Embryonic facial prominence (tissue), 1 donor: Measurements from ENCODE around the gene LRRFIP1.
"Not testable (repeated sequence)": the region's sequence is repeated elsewhere in the genome, so short reads cannot be mapped to it uniquely, and the experiment has no call there.

Source experiments
- DNase-seq: peaks from one replicate; pipeline ENCODE4 v3.0.0-alpha.2; 2016; ENCODE audit errors: extremely low spot score

LRRFIP1 gene

GRCh38 chr2:237744613-237745249 is 117.3 kb downstream of the LRRFIP1 start:
- no peak for DNase-seq

- DNase-seq = no peak
Measured at GRCh38 chr2:237745250-237745613, 117.8 kb downstream of the LRRFIP1 start.

GRCh38 chr2:237746302-237747080 is 119.1 kb downstream of the LRRFIP1 start:
- no peak for DNase-seq

- DNase-seq = no peak
Measured at GRCh38 chr2:237747189-237747588, 119.8 kb downstream of the LRRFIP1 start.

GRCh38 chr2:237749002-237749401 is 121.6 kb downstream of the LRRFIP1 start:
- DNase-seq = no peak

GRCh38 chr2:237749961-237750360 is 122.6 kb downstream of the LRRFIP1 start:
- no peak for DNase-seq

GRCh38 chr2:237750441-237750840 is 123.1 kb downstream of the LRRFIP1 start:
- DNase-seq = not testable (repeated sequence)

- DNase-seq = no peak
Measured at GRCh38 chr2:237752761-237753165, 125.4 kb downstream of the LRRFIP1 start.

GRCh38 chr2:237754182-237754581 is 126.8 kb downstream of the LRRFIP1 start:
- DNase-seq = no peak

GRCh38 chr2:237754626-237755248 is 127.3 kb downstream of the LRRFIP1 start:
- no peak for DNase-seq

- DNase-seq = no peak
Measured at GRCh38 chr2:237757616-237758015, 130.2 kb downstream of the LRRFIP1 start.

- DNase-seq = no peak
Measured at GRCh38 chr2:237758185-237758584, 130.8 kb downstream of the LRRFIP1 start.

- no peak for DNase-seq
Measured at GRCh38 chr2:237759176-237759575, 131.8 kb downstream of the LRRFIP1 start.

GRCh38 chr2:237760506-237761502 is 133.4 kb downstream of the LRRFIP1 start:
- DNase-seq = no peak

- not testable (repeated sequence) for DNase-seq
Measured at GRCh38 chr2:237762291-237763182, 135.2 kb downstream of the LRRFIP1 start.

GRCh38 chr2:237763812-237764211 is 136.4 kb downstream of the LRRFIP1 start:
- DNase-seq = no peak

GRCh38 chr2:237765122-237765521 is 137.7 kb downstream of the LRRFIP1 start:
- DNase-seq = not testable (repeated sequence)

GRCh38 chr2:237765875-237766274 is 138.5 kb downstream of the LRRFIP1 start:
- no peak for DNase-seq

- DNase-seq = no peak
Measured at GRCh38 chr2:237766340-237766739, 139.0 kb downstream of the LRRFIP1 start.

- no peak for DNase-seq
Measured at GRCh38 chr2:237772513-237772912, 145.1 kb downstream of the LRRFIP1 start.

GRCh38 chr2:237773826-237774225 is 146.4 kb downstream of the LRRFIP1 start:
- no peak for DNase-seq
